DMS53 (cell line): ENCODE results near the gene CADM1.

Experiments
- DNase-seq: peaks from one replicate; lab custom pipeline; 2025; lab: John Stamatoyannopoulos, UW

CADM1 gene

GRCh38 chr11:115352805-115353485 is 151.3 kb downstream of the CADM1 start:
- no peak for DNase-seq

DNA sequence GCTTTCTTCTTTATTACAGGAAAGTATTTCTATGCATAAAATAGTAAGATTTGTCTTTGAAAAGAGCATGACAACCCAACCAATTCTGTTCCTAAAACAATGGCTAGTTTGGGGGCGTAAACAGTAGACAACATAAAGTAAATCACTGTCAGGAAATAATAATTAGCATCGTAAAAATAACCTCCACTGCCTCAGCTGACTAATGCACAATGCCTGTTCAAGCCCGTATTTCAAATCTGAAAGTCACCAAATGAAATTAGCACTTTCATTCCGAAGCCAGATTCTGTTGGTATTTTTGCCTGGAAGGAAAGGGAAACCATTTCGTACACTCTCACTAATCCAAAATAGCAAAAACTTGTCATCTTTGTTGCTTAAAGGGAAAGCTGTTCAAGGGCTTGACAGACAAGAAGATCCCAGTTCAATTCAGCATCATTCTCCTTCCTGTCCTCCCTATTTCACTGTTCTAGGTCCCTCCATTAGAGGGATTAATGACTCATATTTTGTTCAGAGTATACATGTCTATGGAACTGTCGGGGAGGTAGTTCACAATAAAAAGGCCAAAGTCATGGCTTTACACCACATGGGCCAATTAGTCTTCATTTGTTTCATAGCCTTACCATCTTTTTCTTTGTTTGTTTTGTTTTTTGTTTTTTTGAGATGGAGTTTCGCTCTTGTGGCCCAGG is 154.7 kb downstream of the CADM1 start:
- DNase-seq, result no peak

DNA sequence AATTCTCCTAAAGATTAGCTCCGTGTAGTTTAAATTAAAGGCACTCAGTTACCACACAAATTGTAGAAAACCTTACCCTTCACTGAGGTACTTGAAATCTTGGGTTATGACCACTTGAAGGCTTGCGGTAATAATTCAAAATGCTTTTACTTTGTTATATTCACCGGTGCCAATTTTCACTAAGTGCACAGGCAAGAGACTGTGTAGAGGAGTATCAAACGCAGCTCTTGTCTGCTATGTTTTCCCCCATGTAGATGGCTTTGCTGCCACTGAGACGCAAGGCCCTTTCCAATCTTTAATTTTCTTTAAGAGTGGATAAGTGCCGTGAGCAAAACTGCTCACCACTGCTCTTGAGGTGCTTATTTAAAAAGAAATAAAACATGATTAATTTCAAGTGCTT is 155.8 kb downstream of the CADM1 start:
- no peak for DNase-seq

DNA sequence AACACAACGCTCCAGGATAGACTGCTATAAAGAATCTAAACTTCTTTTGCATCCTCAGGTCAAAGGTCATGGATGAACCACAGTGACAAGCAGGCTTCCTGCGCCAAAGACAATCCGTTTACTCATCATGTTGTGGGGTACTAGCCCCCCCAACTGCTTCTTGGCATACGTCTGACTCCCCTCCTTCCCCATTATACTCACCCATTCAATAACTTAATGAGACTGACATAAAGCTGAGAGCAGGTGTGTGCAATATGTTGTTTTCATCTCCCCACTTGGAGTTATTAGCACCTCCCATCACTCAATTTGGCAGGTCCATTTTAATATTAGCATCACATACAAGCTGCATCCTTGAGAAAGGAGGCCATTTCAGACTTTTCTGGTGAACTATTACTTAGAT is 157.1 kb downstream of the CADM1 start:
- DNase-seq, result no peak

DNA sequence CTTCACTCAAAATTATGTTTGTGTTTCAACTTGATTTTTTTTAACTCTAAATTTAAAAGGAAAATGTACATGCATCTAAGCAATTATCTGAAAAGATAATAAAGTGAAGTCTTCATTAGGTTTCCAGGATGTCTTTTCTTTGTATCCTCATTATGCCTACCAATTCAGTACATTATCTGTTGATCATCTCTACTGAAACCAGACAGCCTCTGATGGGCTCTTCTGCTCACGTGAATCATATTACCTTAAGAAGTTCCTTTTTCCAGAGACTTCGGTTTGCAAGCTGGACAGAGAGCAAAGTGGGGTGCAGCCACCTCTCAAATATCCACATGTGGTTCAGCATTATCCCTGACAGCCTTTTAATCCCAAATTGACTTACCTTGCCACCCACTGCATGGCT is 158.4 kb downstream of the CADM1 start:
- no peak for DNase-seq

DNA sequence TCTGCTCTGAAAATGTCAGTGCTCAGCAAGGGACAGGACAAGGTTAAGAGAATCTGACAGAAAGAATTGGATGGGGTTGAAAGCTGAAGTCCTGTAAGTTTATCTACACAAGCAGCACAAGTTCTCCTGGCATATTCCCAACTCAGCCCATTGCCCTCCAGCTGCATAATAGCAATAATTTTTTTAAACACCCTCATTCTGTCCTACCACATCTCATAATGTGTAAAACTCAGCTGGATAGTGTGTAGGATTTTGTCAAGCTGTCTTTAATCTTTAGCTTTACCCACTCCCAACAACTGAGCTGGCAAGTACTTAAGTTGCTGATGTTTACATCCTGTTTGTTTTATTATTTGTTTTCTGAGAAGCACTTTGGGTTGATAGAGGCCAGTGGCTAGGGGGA is 158.9 kb downstream of the CADM1 start:
- peak; percentile 27 for DNase-seq

DNA sequence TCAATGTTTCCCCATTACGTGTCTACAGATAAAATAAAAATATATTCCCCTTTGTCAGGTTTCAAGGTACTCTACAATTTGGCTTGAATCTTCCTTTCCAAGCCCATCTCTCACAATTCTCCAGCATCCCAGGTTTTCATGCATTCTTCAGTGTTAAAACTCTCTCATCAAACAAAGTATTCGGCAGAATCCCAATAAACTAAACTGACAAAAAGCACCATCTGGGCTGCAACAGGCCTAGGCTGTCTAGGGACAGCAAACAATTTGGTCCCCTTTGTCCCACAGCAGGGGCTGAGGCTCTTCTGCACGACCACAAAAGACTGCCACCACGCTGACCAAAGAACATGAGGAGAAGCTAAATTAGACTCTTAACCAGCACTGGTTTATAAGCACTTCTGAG is 159.4 kb downstream of the CADM1 start:
- no peak for DNase-seq

- no peak for DNase-seq
Observed at GRCh38 chr11:115342142-115342541, 162.1 kb downstream of the CADM1 start.

GRCh38 chr11:115340874-115341273 is 163.3 kb downstream of the CADM1 start:
- DNase-seq, result no peak

DNA sequence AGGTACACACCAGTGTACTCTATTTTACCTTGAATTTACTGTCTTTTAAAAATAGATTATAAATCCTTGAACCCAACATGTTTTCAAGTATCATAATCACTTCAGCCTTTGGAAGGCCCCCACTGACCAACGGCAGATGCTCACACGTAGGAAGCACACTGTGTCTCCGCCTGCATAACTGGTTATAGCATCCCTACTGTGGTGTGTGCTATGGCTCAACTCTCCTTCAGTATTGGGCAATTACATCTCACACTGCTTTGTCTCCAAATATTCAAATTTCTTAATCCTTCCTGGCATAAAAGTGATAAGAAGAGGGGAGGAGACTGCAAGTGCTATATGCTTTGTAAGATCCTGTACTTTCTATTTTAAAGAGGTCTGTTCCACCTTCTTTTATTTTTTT is 165.7 kb downstream of the CADM1 start:
- DNase-seq, result no peak

DNA sequence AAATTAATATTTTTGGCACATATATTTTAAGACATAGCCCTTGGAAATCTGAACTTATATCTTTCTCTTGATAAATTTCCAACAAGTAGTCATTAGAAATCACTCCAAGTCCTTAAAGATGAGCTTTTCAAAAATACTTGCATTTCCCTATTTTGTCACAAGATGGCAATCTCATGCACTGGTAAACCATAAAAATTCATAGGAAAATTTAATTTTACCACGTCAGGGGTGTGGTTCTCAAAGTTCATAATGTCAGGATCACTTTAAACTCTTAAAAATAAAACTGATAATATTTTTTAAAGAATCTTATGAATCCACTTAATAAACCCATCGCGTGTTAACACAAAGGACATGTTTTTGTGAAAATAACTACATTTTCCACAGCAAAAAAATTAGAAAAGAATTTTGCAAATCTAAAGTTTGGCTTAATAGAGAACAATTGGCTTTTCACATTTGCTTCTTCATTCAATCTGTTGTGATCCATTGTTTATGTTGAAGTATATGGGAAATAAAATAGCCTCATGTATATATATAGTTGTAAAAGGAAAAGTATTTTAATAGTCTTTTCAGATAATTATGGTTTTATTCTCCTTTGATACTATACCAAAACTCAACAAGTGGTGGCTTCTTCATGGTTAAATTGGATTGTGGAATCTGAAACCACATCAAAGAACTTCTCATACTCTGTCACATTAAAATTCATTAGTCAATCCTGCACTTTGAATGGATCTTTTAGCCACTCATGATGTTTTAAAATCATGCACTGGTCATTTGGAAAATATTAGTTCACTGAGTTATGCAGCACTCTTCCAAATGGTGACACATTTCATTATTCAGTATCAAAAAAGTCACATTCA is 169.1 kb downstream of the CADM1 start:
- peak; percentile 63 for DNase-seq

GRCh38 chr11:115333949-115334348 is 170.3 kb downstream of the CADM1 start:
- peak; percentile 65 for DNase-seq

DNA sequence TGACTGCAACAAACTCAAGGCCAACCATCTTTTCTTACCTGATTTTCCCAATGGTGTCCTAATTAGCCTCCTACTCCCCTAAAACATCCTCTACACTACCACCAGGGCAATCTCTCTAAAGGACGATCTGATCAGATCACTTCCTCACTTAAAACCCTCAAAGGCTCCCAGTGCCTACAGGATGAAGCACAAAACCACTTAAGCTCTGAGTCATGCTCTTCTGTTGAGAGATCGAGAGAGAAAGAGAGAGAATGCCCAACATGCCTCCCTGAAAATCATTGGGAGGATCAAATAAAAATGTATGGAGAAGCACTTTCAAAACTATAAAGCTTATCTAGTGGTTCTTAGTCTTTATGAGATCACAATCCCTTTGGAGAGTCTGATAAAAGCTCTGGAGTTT is 171.1 kb downstream of the CADM1 start:
- DNase-seq, result peak; percentile 93

GRCh38 chr11:115330684-115331482 is 173.3 kb downstream of the CADM1 start:
- DNase-seq, result peak; percentile 27

- no peak for DNase-seq
Observed at GRCh38 chr11:115326526-115326925, 177.7 kb downstream of the CADM1 start.

GRCh38 chr11:115325523-115325922 is 178.7 kb downstream of the CADM1 start:
- no peak for DNase-seq

DNA sequence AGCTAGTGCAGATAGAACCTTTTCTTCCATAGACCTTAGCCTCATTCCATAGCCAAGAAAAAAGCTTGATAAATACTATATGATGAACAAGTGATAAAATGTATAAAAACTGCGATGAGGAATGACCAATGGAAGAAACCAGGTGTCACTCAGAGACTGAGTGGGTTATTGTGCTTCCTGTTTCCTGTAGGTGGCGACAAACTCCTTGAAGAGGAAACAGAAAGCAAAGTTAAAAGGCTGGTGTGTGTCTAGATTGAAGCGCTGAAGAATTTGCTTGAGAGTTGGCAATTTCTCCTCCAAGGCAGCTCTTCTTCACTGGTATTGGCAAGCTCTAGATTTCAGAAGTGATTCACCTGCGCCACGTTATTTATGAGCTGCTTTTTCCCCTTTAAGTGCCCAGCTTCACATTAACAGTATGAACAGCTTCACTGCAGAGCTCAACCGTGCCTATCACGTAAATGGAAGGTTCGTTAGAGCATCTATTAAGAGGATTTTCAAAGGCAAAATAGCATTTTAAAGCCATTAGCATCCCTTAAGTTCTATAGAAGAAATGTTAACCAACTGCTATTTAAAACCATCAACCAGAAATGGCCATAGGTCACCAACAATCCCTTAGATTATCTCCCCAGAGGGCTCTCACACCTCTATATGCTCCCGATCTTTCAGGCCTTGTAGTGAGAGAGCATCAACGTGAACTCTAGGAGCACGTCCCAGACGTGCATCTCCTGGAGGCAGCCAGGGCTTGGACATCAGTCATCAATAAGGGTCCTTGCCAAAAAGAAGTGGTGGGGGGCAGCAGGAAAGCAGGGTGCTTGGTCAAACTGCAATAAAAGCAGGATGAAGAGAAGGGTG is 179.4 kb downstream of the CADM1 start:
- peak; percentile 89 for DNase-seq

GRCh38 chr11:115322553-115323203 is 181.5 kb downstream of the CADM1 start:
- DNase-seq, result no peak

DNA sequence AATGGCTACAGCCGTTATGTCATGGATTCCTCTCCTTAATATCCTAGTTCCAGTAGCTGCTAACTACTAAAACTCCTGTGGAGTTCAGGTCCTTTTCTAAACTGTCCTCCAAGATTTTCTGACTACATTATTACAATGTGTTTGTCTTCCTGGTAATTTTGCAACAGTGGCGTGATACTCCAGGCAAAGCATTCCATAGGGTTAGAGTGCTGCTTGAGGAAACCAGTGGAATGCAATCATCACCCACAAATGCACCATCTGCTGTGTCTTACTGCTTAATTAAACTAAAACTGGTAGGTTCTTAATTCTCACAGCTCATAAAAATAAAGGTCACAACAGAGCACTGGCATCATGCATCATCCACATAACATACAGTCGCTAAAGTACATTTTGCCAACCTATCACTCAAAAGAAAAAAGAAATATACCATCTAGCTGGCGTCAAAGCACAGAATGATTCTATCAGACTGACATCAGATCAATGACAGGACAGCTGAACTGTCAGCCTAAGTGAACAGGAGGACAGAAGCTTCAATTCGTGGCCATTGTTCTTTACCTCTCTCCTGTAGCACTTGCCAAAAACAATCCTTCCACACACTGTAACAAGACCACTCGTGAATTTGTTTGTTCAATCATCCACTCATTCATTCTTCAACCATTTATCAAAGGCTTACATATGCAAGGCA is 182.5 kb downstream of the CADM1 start:
- no peak for DNase-seq
